Astrocyte (in vitro differentiated cells and primary cell): ENCODE results near the gene NMT2. TPM values are rescaled to one million over a fixed set of nuclear protein-coding genes. Genes with fewer than 3 reads are reported as not detected.

Source experiments
- DNase-seq: peaks from one replicate; pipeline ENCODE4 v3.0.0-alpha.2; 2010; ENCODE audit warnings: low read depth
- FAIRE-seq: peaks from 2 replicates; lab custom pipeline; 2011; peaks lifted over from hg19 to GRCh38; lab: Jason Lieb, UNC
- H2AFZ ChIP-seq: 2 replicates; pipeline ENCODE4 v1.6.0; 2012; ENCODE audit warnings: low read depth, low read length, inconsistent platforms
- H3K27ac ChIP-seq: 2 replicates; pipeline ENCODE4 v1.5.1; 2011; ENCODE audit warnings: low read depth, low read length, inconsistent platforms
- H3K27me3 ChIP-seq: 2 replicates; pipeline ENCODE4 v1.6.0; 2011; ENCODE audit warnings: low read length, inconsistent platforms; ENCODE audit not compliant: insufficient read depth
- H3K36me3 ChIP-seq: 2 replicates; pipeline ENCODE4 v1.5.1; 2011; ENCODE audit warnings: low read length, inconsistent platforms; ENCODE audit not compliant: insufficient read depth
- H3K4me1 ChIP-seq: 2 replicates; pipeline ENCODE4 v1.5.1; 2011; ENCODE audit warnings: low read length, inconsistent platforms; ENCODE audit not compliant: insufficient read depth
- H3K4me2 ChIP-seq: 2 replicates; pipeline ENCODE4 v1.6.0; 2012; ENCODE audit warnings: low read length, inconsistent platforms
- H3K4me3 ChIP-seq: 2 replicates; pipeline ENCODE4 v1.5.1; 2011; ENCODE audit warnings: low read depth, mild to moderate bottlenecking, low read length, inconsistent platforms; ENCODE audit not compliant: insufficient read depth
- H3K79me2 ChIP-seq: 2 replicates; pipeline ENCODE4 v1.6.0; 2012; ENCODE audit warnings: mild to moderate bottlenecking, low read length, inconsistent platforms; ENCODE audit not compliant: insufficient read depth
- H3K9ac ChIP-seq: 2 replicates; pipeline ENCODE4 v1.6.0; 2012; ENCODE audit warnings: mild to moderate bottlenecking, low read length, inconsistent platforms
- H3K9me3 ChIP-seq: 2 replicates; pipeline ENCODE4 v1.5.1; 2012; ENCODE audit warnings: low read depth, mild to moderate bottlenecking, low read length, inconsistent platforms; ENCODE audit not compliant: insufficient read depth
- H4K20me1 ChIP-seq: 2 replicates; pipeline ENCODE4 v1.6.0; 2012; ENCODE audit warnings: low read length, inconsistent platforms; ENCODE audit not compliant: insufficient read depth
- H3K27ac Mint-ChIP-seq: one replicate; pipeline ENCODE4 v1.8.0; 2021; ENCODE audit warnings: mild to moderate bottlenecking, mixed read lengths; ENCODE audit not compliant: unreplicated experiment
- H3K27me3 Mint-ChIP-seq: one replicate; pipeline ENCODE4 v1.8.0; 2021; ENCODE audit warnings: low read depth, mixed read lengths; ENCODE audit not compliant: unreplicated experiment
- H3K36me3 Mint-ChIP-seq: one replicate; pipeline ENCODE4 v1.8.0; 2021; ENCODE audit warnings: low read depth, mixed read lengths; ENCODE audit not compliant: unreplicated experiment
- H3K4me1 Mint-ChIP-seq: one replicate; pipeline ENCODE4 v1.8.0; 2021; ENCODE audit warnings: low read depth, mixed read lengths; ENCODE audit not compliant: unreplicated experiment
- H3K4me3 Mint-ChIP-seq: one replicate; pipeline ENCODE4 v1.8.0; 2021; ENCODE audit warnings: mild to moderate bottlenecking, moderate library complexity, mixed read lengths; ENCODE audit not compliant: unreplicated experiment
- H3K9me3 Mint-ChIP-seq: one replicate; pipeline ENCODE4 v1.8.0; 2021; ENCODE audit warnings: mild to moderate bottlenecking, mixed read lengths; ENCODE audit not compliant: unreplicated experiment
- CTCF ChIP-seq: IDR thresholded peaks from 2 replicates; pipeline ENCODE4 v1.5.1; 2011; ENCODE audit warnings: low read depth, mild to moderate bottlenecking, inconsistent platforms, low read length, moderate library complexity; ENCODE audit not compliant: insufficient read depth
- EZH2 ChIP-seq: IDR thresholded peaks from 2 replicates; pipeline ENCODE4 v1.6.1; 2012; ENCODE audit warnings: mild to moderate bottlenecking, low read length, inconsistent platforms; ENCODE audit not compliant: insufficient read depth
- total RNA-seq: library from RNA; stranded (reverse); gene quantifications from 2 replicates; pipeline ENCODE4 v1.2.1, GENCODE V29; 2021

NMT2 gene
- total RNA-seq, 1 donor from 2014 or later: 22.1 TPM

- Mint-ChIP-seq H3K36me3 (peaks cover 5% of the 10 kb centered on the region), H3K27ac (no peak overlapping the region), H3K9me3 (no peaks in the 10 kb centered on the region), H3K4me3 (no peak overlapping the region), H3K4me1 (peaks cover 5% of the 10 kb centered on the region), H3K27me3 (no peaks in the 10 kb centered on the region)
- Histone ChIP-seq H3K27ac (no peak overlapping the region), H3K79me2 (peaks cover 85% of the 10 kb centered on the region), H3K4me2 (no peak overlapping the region), H2AFZ (no peak overlapping the region), H3K9ac (no peak overlapping the region), H3K27me3 (no peaks in the 10 kb centered on the region), H3K36me3 (no peaks in the 10 kb centered on the region), H3K9me3 (no peaks in the 10 kb centered on the region), H3K4me1 (no peaks in the 10 kb centered on the region), H4K20me1 (peaks cover 44% of the 10 kb centered on the region), H3K4me3 (no peak overlapping the region)
- TF ChIP-seq CTCF (no peak), EZH2 (no peak)
- DNase-seq: no peak
- FAIRE-seq: no peak
These were observed 10.0 kb downstream of the NMT2 start for GRCh38 chr10:15158448-15158847.

GRCh38 chr10:15155978-15156656, 12.4 kb downstream of the NMT2 start:
- Mint-ChIP-seq H3K27ac (no peak overlapping the region), H3K4me1 (peaks cover 3% of the 10 kb centered on the region), H3K36me3 (peaks cover 8% of the 10 kb centered on the region), H3K4me3 (no peak overlapping the region), H3K27me3 (no peaks in the 10 kb centered on the region), H3K9me3 (no peaks in the 10 kb centered on the region)
- Histone ChIP-seq H3K9ac (no peak overlapping the region), H3K9me3 (no peaks in the 10 kb centered on the region), H3K27ac (no peak overlapping the region), H3K27me3 (no peaks in the 10 kb centered on the region), H4K20me1 (peaks cover 46% of the 10 kb centered on the region), H2AFZ (no peak overlapping the region), H3K79me2 (peaks cover 88% of the 10 kb centered on the region), H3K4me3 (no peak overlapping the region), H3K36me3 (peaks cover 3% of the 10 kb centered on the region), H3K4me2 (no peak overlapping the region), H3K4me1 (no peaks in the 10 kb centered on the region)
- FAIRE-seq (no peak), DNase-seq (no peak)
- TF ChIP-seq CTCF: no peak
- no peak for TF ChIP-seq EZH2

- peaks cover 95% of the 10 kb centered on the region for H3K79me2 ChIP-seq
- H3K9me3 Mint-ChIP-seq: peaks cover 2% of the 10 kb centered on the region
- peaks cover 3% of the 10 kb centered on the region for H3K36me3 ChIP-seq
- H3K9ac ChIP-seq: no peak overlapping the region
- H3K27ac ChIP-seq: no peak overlapping the region
- H3K27me3 Mint-ChIP-seq: no peaks in the 10 kb centered on the region
- peaks cover 3% of the 10 kb centered on the region for H3K4me1 Mint-ChIP-seq
- H3K4me2 ChIP-seq: no peak overlapping the region
- H4K20me1 ChIP-seq: peaks cover 42% of the 10 kb centered on the region
- FAIRE-seq: no peak
- no peaks in the 10 kb centered on the region for H3K9me3 ChIP-seq
- no peak for DNase-seq
- H3K27me3 ChIP-seq: no peaks in the 10 kb centered on the region
- no peak overlapping the region for H3K4me3 ChIP-seq
- peaks cover 8% of the 10 kb centered on the region for H3K36me3 Mint-ChIP-seq
- no peaks in the 10 kb centered on the region for H3K4me1 ChIP-seq
- no peak overlapping the region for H2AFZ ChIP-seq
- H3K27ac Mint-ChIP-seq: no peak overlapping the region
- H3K4me3 Mint-ChIP-seq: no peak overlapping the region
- no peak for TF ChIP-seq CTCF
- TF ChIP-seq EZH2: no peak
These were observed 15.9 kb downstream of the NMT2 start for GRCh38 chr10:15152556-15152955.
